Esophagus squamous epithelium (tissue), 5 donors: Measurements from ENCODE around the gene MTSS2. TPM values are rescaled to one million over a fixed set of nuclear protein-coding genes. Genes with fewer than 3 reads are reported as not detected.

ENCODE experiments used
- DNase-seq: peaks from one replicate; lab custom pipeline; 2025; lab: John Stamatoyannopoulos, UW
- H3K27ac ChIP-seq, 4 donors: fragments of 200-600 bp; sonication (generic); one replicate each; pipeline ENCODE4 v1.5.1; 2016 to 2019; ENCODE audit warnings: mild to moderate bottlenecking in 1 of 4
- H3K27me3 ChIP-seq, 4 donors: fragments of 200-600 bp; sonication (generic); 1 replicate in 3 of 4; 2 replicates in 1 of 4; pipeline versions ENCODE4 v1.5.1 to v1.6.0; 2017 to 2021; ENCODE audit warnings: antibody characterized with exemption in 1 of 4
- H3K36me3 ChIP-seq, 3 donors: fragments of 200-600 bp; sonication (generic); one replicate each; pipeline ENCODE4 v1.5.1; 2016 to 2019
- H3K4me1 ChIP-seq, 3 donors: fragments of 200-600 bp; sonication (generic); one replicate each; pipeline ENCODE4 v1.5.1; 2017 to 2019
- H3K4me3 ChIP-seq, 4 donors: fragments of 200-600 bp; sonication (generic); 1 replicate in 3 of 4; 2 replicates in 1 of 4; pipeline ENCODE4 v1.5.1; 2016 to 2019; ENCODE audit warnings: mild to moderate bottlenecking in 2 of 4, moderate library complexity in 1 of 4
- H3K9me3 ChIP-seq, 3 donors: fragments of 200-600 bp; sonication (generic); one replicate each; pipeline ENCODE4 v1.5.1; 2016 to 2019
- POLR2A ChIP-seq, 4 donors: fragments of 450-650 bp; IDR thresholded peaks; one replicate each; pipeline ENCODE4 v1.6.1; 2017; ENCODE audit warnings: antibody characterized with exemption in 4 of 4, mild to moderate bottlenecking in 4 of 4, moderate library complexity in 3 of 4
- WGBS, 2 donors: methylation state at CpG; one replicate each; pipeline ENCODE4 v1.1.5; 2018; 5-methylcytosine and 5-hydroxymethylcytosine counted together
- intact Hi-C: fragments of 100-400 bp; cut with DNase I; formaldehyde crosslinking; loops from one replicate; pipeline ENCODE4 v1.15.0; 2022
- total RNA-seq, 4 donors: library from RNA; depleted of rRNA; stranded (reverse); fragments of >200 nt; gene quantifications; one replicate each; pipeline ENCODE4 v1.1.0, GENCODE V29; 2016
- TF ChIP-seq, protein P1 (sequence below), 6 experiments: fragments of 450-650 bp in 4 of 6; fragments of 200-600 bp in 2 of 6; sonication (generic) in 2 of 6; IDR thresholded peaks; one replicate each; pipeline ENCODE4 v1.5.1; 2016 to 2019; ENCODE audit warnings: antibody characterized with exemption in 6 of 6, mild to moderate bottlenecking in 4 of 6, moderate library complexity in 4 of 6
- donor health status: DM: yes; HTN: yes; CAD: no.

MTSS2 gene
- total RNA-seq, 4 donors from 2014 or later = 15.5 to 39.7 (median 27.5) TPM

DNA sequence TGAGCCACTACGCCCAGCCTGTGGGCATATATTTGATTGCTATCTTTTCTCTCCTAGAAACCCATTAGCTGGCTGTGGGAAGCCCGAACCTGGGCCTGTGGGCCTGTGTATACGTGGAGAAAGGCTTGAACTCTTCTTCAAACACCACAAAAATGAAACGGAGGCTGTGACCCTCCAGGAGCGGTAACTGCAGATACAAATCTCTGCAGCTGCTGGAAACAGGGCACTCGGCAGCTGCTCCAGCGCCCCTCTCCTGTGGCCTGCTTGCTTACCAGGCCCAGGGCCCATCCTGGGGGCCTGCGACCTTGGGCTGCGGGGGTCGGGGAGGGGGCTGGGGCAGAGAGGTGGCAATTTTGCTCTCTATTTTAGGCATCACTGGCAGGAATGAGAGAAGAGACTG lies 28.0 kb upstream of the MTSS2 start:
- no peak overlapping the region for H3K4me3 ChIP-seq
- H3K9me3 ChIP-seq = no peaks in the 10 kb centered on the region
- intact Hi-C loops = no loop called here
- peaks cover 0 to 8% (median 0%) of the 10 kb centered on the region in 3 donors for H3K36me3 ChIP-seq
- TF ChIP-seq, protein P1, sequence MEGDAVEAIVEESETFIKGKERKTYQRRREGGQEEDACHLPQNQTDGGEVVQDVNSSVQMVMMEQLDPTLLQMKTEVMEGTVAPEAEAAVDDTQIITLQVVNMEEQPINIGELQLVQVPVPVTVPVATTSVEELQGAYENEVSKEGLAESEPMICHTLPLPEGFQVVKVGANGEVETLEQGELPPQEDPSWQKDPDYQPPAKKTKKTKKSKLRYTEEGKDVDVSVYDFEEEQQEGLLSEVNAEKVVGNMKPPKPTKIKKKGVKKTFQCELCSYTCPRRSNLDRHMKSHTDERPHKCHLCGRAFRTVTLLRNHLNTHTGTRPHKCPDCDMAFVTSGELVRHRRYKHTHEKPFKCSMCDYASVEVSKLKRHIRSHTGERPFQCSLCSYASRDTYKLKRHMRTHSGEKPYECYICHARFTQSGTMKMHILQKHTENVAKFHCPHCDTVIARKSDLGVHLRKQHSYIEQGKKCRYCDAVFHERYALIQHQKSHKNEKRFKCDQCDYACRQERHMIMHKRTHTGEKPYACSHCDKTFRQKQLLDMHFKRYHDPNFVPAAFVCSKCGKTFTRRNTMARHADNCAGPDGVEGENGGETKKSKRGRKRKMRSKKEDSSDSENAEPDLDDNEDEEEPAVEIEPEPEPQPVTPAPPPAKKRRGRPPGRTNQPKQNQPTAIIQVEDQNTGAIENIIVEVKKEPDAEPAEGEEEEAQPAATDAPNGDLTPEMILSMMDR (IDR thresholded peaks at IDR 0.05) = no peak
- no peak for TF ChIP-seq POLR2A (IDR thresholded peaks at IDR 0.05)
- no peaks in the 10 kb centered on the region for H3K27me3 ChIP-seq
- DNase-seq = no peak
- peaks cover 16 to 62% (median 36%) of the 10 kb centered on the region in 3 donors for H3K4me1 ChIP-seq
- WGBS, 2 donors = 86% methylated on average over 1 of the region's 10 CpGs; no CpG with 5 or more reads in 1 of the 2 donors
- H3K27ac ChIP-seq = peak overlapping the region in 2 of 4 donors; percentile 87 to 90

- Histone ChIP-seq H3K36me3 (peaks cover 0 to 8% (median 0%) of the 10 kb centered on the region in 3 donors), H3K4me1 (peaks cover 16 to 67% (median 36%) of the 10 kb centered on the region in 3 donors), H3K9me3 (no peaks in the 10 kb centered on the region), H3K27me3 (no peaks in the 10 kb centered on the region), H3K4me3 (no peak overlapping the region), H3K27ac (peak overlapping the region in 1 of 4 donors; percentile 25)
- 58 to 65% methylated on average over 5 of the region's 5 CpGs for WGBS, 2 donors
- no peak for DNase-seq
- intact Hi-C loops = no loop called here
- TF ChIP-seq, protein P1 (IDR thresholded peaks at IDR 0.05) = no peak
- no peak for TF ChIP-seq POLR2A (IDR thresholded peaks at IDR 0.05)
Measured at GRCh38 chr16:70713342-70713741, 27.5 kb upstream of the MTSS2 start.

- Histone ChIP-seq H3K4me1 (peaks cover 16 to 71% (median 36%) of the 10 kb centered on the region in 3 donors), H3K9me3 (no peaks in the 10 kb centered on the region), H3K36me3 (peaks cover 0 to 8% (median 0%) of the 10 kb centered on the region in 3 donors), H3K27ac (peak overlapping the region in 1 of 4 donors; percentile 25), H3K4me3 (no peak overlapping the region), H3K27me3 (no peaks in the 10 kb centered on the region)
- 87 to 88% methylated on average over 11 to 12 of the region's 12 CpGs for WGBS, 2 donors
- intact Hi-C loops = no loop called here
- no peak for DNase-seq
- TF ChIP-seq POLR2A (IDR thresholded peaks at IDR 0.05) = no peak
- TF ChIP-seq, protein P1 (IDR thresholded peaks at IDR 0.05) = no peak
Measured at GRCh38 chr16:70712942-70713341, 27.1 kb upstream of the MTSS2 start.

GRCh38 chr16:70712359-70712758 lies 26.5 kb upstream of the MTSS2 start:
- WGBS, 2 donors = 82 to 98% methylated on average over 6 to 9 of the region's 11 CpGs
- peaks cover 19 to 76% (median 40%) of the 10 kb centered on the region in 3 donors for H3K4me1 ChIP-seq
- no peaks in the 10 kb centered on the region for H3K27me3 ChIP-seq
- peaks cover 0 to 8% (median 0%) of the 10 kb centered on the region in 3 donors for H3K36me3 ChIP-seq
- H3K4me3 ChIP-seq = no peak overlapping the region
- DNase-seq = no peak
- no peak for TF ChIP-seq POLR2A (IDR thresholded peaks at IDR 0.05)
- TF ChIP-seq, protein P1 (IDR thresholded peaks at IDR 0.05) = no peak
- H3K27ac ChIP-seq = no peak overlapping the region
- intact Hi-C loops = no loop called here
- no peaks in the 10 kb centered on the region for H3K9me3 ChIP-seq

DNA sequence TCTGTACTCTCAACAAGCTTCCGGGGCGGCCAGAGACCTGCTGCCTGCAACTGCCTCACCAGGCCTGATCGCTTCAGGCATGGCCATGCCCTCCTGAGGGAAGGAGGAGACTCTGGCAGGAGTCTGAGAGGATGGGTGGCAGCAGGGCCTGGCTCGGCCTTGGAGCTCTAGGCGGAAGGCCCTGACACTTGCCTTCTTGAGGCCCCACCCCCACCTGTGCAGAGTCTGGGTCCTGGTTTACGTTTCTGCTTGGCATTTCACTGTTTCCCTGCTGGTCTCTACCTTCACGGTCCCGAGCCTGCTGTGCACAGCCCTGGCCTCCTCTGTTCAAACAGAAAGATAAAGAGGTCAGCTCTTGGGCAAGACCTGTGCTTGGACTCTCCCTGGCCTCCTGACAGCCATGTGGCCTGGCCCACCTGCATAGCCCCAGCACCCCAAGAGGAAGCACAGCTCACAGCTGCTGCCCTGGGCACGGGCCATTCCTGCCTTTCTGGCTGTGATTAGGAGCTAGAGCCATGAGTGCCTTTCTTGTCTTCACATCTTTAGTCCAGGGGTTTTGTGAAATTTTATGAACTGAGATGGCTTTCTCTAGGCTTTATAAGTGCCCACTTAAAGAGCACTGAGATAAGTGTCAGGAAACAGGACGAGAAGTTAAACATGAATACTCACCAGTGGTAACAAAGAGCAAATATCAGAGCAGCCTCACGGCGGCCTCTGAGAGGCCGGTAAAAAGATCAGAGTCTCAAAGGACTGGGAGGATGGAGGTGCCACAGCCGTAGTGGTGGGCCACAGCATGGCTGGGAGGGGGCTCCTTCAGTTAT lies 25.6 kb upstream of the MTSS2 start:
- Histone ChIP-seq H3K9me3 (no peaks in the 10 kb centered on the region), H3K27me3 (no peaks in the 10 kb centered on the region), H3K27ac (peak overlapping the region in 1 of 4 donors; percentile 15), H3K4me3 (no peak overlapping the region), H3K36me3 (peaks cover 0 to 8% (median 0%) of the 10 kb centered on the region in 3 donors), H3K4me1 (peaks cover 25 to 77% (median 44%) of the 10 kb centered on the region in 3 donors)
- TF ChIP-seq POLR2A (IDR thresholded peaks at IDR 0.05) = no peak
- TF ChIP-seq, protein P1 (IDR thresholded peaks at IDR 0.05) = no peak
- intact Hi-C loops = no loop called here
- WGBS, 2 donors = 91% methylated on average over 6 to 12 of the region's 14 CpGs
- DNase-seq = no peak
